OCI-LY3 (cell line): ENCODE results near the gene ARHGAP15.

Source experiments
- H2AFZ ChIP-seq: fragments of 200-600, 300-600 bp; shearing (Covaris generic); 2 replicates; pipeline ENCODE4 v1.6.0; 2014; ENCODE audit warnings: antibody characterized with exemption, low read depth, low read length
- H3K27ac ChIP-seq: fragments of 200-600, 300-600 bp; sonication (generic); 2 replicates; pipeline ENCODE4 v1.5.1; 2014; ENCODE audit warnings: mild to moderate bottlenecking, low read length, moderate library complexity, mixed read lengths
- H3K27me3 ChIP-seq: fragments of 200-600, 300-600 bp; sonication (generic); 2 replicates; pipeline ENCODE4 v1.6.1; 2014; ENCODE audit warnings: low read depth, low read length, mixed read lengths
- H3K36me3 ChIP-seq: fragments of 200-600, 300-600 bp; sonication (generic); replicated peaks from 2 replicates; pipeline ENCODE3; 2014; ENCODE audit warnings: low read depth, low read length, mixed read lengths
- H3K4me1 ChIP-seq: fragments of 300-600, 200-600 bp; sonication (generic); 2 replicates; pipeline ENCODE4 v1.6.1; 2014; ENCODE audit warnings: low read length, mixed read lengths
- H3K4me2 ChIP-seq: fragments of 200-600, 300-600 bp; sonication (generic); 2 replicates; pipeline ENCODE4 v1.6.1; 2014; ENCODE audit warnings: low read length, mixed read lengths
- H3K4me3 ChIP-seq: fragments of 300-600, 200-600 bp; sonication (generic); 2 replicates; pipeline ENCODE4 v1.5.1; 2014; ENCODE audit warnings: antibody characterized with exemption, mild to moderate bottlenecking, low read length, moderate library complexity
- H3K79me2 ChIP-seq: fragments of 300-600, 200-600 bp; shearing (Covaris generic); 2 replicates; pipeline ENCODE4 v1.6.1; 2014; ENCODE audit warnings: mild to moderate bottlenecking, low read length, mixed read lengths
- H3K9ac ChIP-seq: fragments of 300-600, 200-600 bp; shearing (Covaris generic); 2 replicates; pipeline ENCODE4 v1.6.0; 2014; ENCODE audit warnings: mild to moderate bottlenecking, low read length, moderate library complexity
- H3K9me3 ChIP-seq: fragments of 200-600, 300-600 bp; shearing (Covaris generic); 2 replicates; pipeline ENCODE4 v1.6.1; 2014; ENCODE audit warnings: low read length, mixed read lengths; ENCODE audit not compliant: insufficient read depth
- H4K20me1 ChIP-seq: fragments of 200-600, 300-600 bp; sonication (generic); 2 replicates; pipeline ENCODE4 v1.6.1; 2016; ENCODE audit warnings: low read length, mixed read lengths; ENCODE audit not compliant: insufficient read depth
- CTCF ChIP-seq: fragments of 200-600, 300-600 bp; sonication (generic); IDR thresholded peaks from 2 replicates; pipeline ENCODE4 v1.5.1; 2014; ENCODE audit warnings: antibody characterized with exemption, low read length, low read depth
- EZH2phosphoT487 ChIP-seq: fragments of 200-600 bp; shearing (Covaris generic); IDR thresholded peaks from 2 replicates; pipeline ENCODE4 v1.6.1; 2018; ENCODE audit warnings: antibody characterized with exemption, mixed run types, low read depth

The ARHGAP15 gene

GRCh38 chr2:143290221-143290620, 161.0 kb downstream of the ARHGAP15 start:
- Histone ChIP-seq H3K4me2 (no peak overlapping the region), H3K36me3 (no peaks in the 10 kb centered on the region), H2AFZ (no peak overlapping the region), H3K9me3 (no peaks in the 10 kb centered on the region), H3K79me2 (no peaks in the 10 kb centered on the region), H3K9ac (no peak overlapping the region), H3K4me1 (no peaks in the 10 kb centered on the region), H3K27ac (no peak overlapping the region), H3K4me3 (no peak overlapping the region), H3K27me3 (no peaks in the 10 kb centered on the region), H4K20me1 (no peaks in the 10 kb centered on the region)
- no peak for TF ChIP-seq CTCF
- TF ChIP-seq EZH2phosphoT487: no peak

GRCh38 chr2:143294068-143294467, 164.8 kb downstream of the ARHGAP15 start:
- H3K27me3 ChIP-seq: no peaks in the 10 kb centered on the region
- H3K9me3 ChIP-seq: no peaks in the 10 kb centered on the region
- no peak overlapping the region for H3K27ac ChIP-seq
- no peaks in the 10 kb centered on the region for H3K36me3 ChIP-seq
- no peaks in the 10 kb centered on the region for H3K79me2 ChIP-seq
- H3K9ac ChIP-seq: no peak overlapping the region
- no peak for TF ChIP-seq CTCF
- no peak for TF ChIP-seq EZH2phosphoT487
- no peak overlapping the region for H3K4me3 ChIP-seq
- H2AFZ ChIP-seq: no peak overlapping the region
- H4K20me1 ChIP-seq: no peaks in the 10 kb centered on the region
- H3K4me1 ChIP-seq: no peaks in the 10 kb centered on the region
- no peak overlapping the region for H3K4me2 ChIP-seq

GRCh38 chr2:143296089-143296488, 166.9 kb downstream of the ARHGAP15 start:
- Histone ChIP-seq H3K79me2 (no peaks in the 10 kb centered on the region), H3K9ac (no peak overlapping the region)

GRCh38 chr2:143297182-143297581, 168.0 kb downstream of the ARHGAP15 start:
- Histone ChIP-seq H4K20me1 (no peaks in the 10 kb centered on the region), H3K27me3 (no peaks in the 10 kb centered on the region), H3K79me2 (no peaks in the 10 kb centered on the region), H3K36me3 (no peaks in the 10 kb centered on the region), H3K4me1 (no peaks in the 10 kb centered on the region), H3K9me3 (no peaks in the 10 kb centered on the region), H3K9ac (no peak overlapping the region), H3K27ac (no peak overlapping the region), H3K4me2 (no peak overlapping the region), H3K4me3 (no peak overlapping the region), H2AFZ (no peak overlapping the region)
- TF ChIP-seq CTCF (no peak), EZH2phosphoT487 (no peak)

More at GRCh38 chr2:143296089-143296488, 166.9 kb downstream of the ARHGAP15 start:
- no peak for TF ChIP-seq CTCF
- TF ChIP-seq EZH2phosphoT487: no peak
- Histone ChIP-seq H4K20me1 (no peaks in the 10 kb centered on the region), H3K4me1 (no peaks in the 10 kb centered on the region), H3K4me2 (no peak overlapping the region), H3K27ac (no peak overlapping the region), H3K27me3 (no peaks in the 10 kb centered on the region), H3K36me3 (no peaks in the 10 kb centered on the region), H2AFZ (no peak overlapping the region), H3K9me3 (no peaks in the 10 kb centered on the region), H3K4me3 (no peak overlapping the region)
